OCI-LY7 (cell line): ENCODE measurements around the gene WDR86.

Source experiments
- EZH2phosphoT487 ChIP-seq: fragments of 200-600 bp; sonication (generic); IDR thresholded peaks from 2 replicates; pipeline ENCODE4 v1.6.1; 2018; ENCODE audit warnings: low read depth, borderline replicate concordance, mild to moderate bottlenecking, mixed run types, antibody characterized with exemption, low read length, moderate library complexity, mixed read lengths
- TF ChIP-seq, protein P1 (sequence below): fragments of 200-600 bp; sonication (generic); conservative IDR thresholded peaks from 2 replicates; pipeline ENCODE4 v1.5.1; 2014; ENCODE audit warnings: mild to moderate bottlenecking, antibody characterized with exemption, low read length, moderate library complexity, mixed read lengths

GRCh38 chr7:151426904-151427704, 17.3 kb upstream of the WDR86 start:
- TF ChIP-seq, protein P1, sequence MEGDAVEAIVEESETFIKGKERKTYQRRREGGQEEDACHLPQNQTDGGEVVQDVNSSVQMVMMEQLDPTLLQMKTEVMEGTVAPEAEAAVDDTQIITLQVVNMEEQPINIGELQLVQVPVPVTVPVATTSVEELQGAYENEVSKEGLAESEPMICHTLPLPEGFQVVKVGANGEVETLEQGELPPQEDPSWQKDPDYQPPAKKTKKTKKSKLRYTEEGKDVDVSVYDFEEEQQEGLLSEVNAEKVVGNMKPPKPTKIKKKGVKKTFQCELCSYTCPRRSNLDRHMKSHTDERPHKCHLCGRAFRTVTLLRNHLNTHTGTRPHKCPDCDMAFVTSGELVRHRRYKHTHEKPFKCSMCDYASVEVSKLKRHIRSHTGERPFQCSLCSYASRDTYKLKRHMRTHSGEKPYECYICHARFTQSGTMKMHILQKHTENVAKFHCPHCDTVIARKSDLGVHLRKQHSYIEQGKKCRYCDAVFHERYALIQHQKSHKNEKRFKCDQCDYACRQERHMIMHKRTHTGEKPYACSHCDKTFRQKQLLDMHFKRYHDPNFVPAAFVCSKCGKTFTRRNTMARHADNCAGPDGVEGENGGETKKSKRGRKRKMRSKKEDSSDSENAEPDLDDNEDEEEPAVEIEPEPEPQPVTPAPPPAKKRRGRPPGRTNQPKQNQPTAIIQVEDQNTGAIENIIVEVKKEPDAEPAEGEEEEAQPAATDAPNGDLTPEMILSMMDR: no peak
- TF ChIP-seq EZH2phosphoT487: no peak
